H9 (cell line): ENCODE measurements around the gene HSD17B3. TPM values are rescaled to one million over a fixed set of nuclear protein-coding genes. Genes with fewer than 3 reads are reported as not detected.

ENCODE experiments used
- DNase-seq: peaks from one replicate; pipeline ENCODE4 v3.0.0-alpha.2; 2017
- H2AFZ ChIP-seq: one replicate; pipeline ENCODE4 v1.6.1; 2013; ENCODE audit warnings: mild to moderate bottlenecking, low read length, control low read depth, moderate library complexity
- H2AK5ac ChIP-seq: 2 replicates; pipeline ENCODE4 v1.6.1; 2013; ENCODE audit warnings: low read length, control low read depth, mixed read lengths; ENCODE audit not compliant: insufficient read length
- H2BK120ac ChIP-seq: one replicate; pipeline ENCODE4 v1.6.1; 2013; ENCODE audit warnings: low read depth, mild to moderate bottlenecking, low read length, control low read depth, inconsistent platforms; ENCODE audit not compliant: poor library complexity, severe bottlenecking
- H2BK12ac ChIP-seq: 2 replicates; pipeline ENCODE4 v1.6.1; 2013; ENCODE audit warnings: low read length, control low read depth, mixed read lengths, low read depth; ENCODE audit not compliant: insufficient read length
- H2BK15ac ChIP-seq: 2 replicates; pipeline ENCODE4 v1.6.1; 2013; ENCODE audit warnings: low read depth, low read length, control low read depth
- H2BK20ac ChIP-seq: one replicate; pipeline ENCODE4 v1.6.1; 2013; ENCODE audit warnings: low read depth, mild to moderate bottlenecking, low read length, control low read depth, inconsistent platforms; ENCODE audit not compliant: poor library complexity, severe bottlenecking
- H2BK5ac ChIP-seq: 2 replicates; pipeline ENCODE4 v1.6.1; 2013; ENCODE audit warnings: low read length, control low read depth, mixed read lengths; ENCODE audit not compliant: insufficient read length
- H3K14ac ChIP-seq: 2 replicates; pipeline ENCODE4 v1.6.1; 2013; ENCODE audit warnings: low read length, control low read depth; ENCODE audit not compliant: insufficient read depth
- H3K18ac ChIP-seq: 2 replicates; pipeline ENCODE4 v1.6.1; 2013; ENCODE audit warnings: low read depth, mild to moderate bottlenecking, mixed read lengths, low read length, control low read depth; ENCODE audit not compliant: insufficient read length
- H3K23ac ChIP-seq: 2 replicates; pipeline ENCODE4 v1.6.1; 2013; ENCODE audit warnings: low read length, control low read depth, mixed read lengths, low read depth; ENCODE audit not compliant: insufficient read length
- H3K23me2 ChIP-seq: 2 replicates; pipeline ENCODE4 v1.6.1; 2013; ENCODE audit warnings: low read depth, mild to moderate bottlenecking, mixed read lengths, low read length, control low read depth; ENCODE audit not compliant: insufficient read length, poor library complexity, severe bottlenecking
- H3K27ac ChIP-seq: 2 replicates; pipeline ENCODE4 v1.5.1; 2013; ENCODE audit warnings: low read length, control low read depth, mixed read lengths, low read depth; ENCODE audit not compliant: insufficient read length
- H3K27me3 ChIP-seq: 2 replicates; pipeline ENCODE4 v1.6.1; 2013; ENCODE audit warnings: low read length, control low read depth, inconsistent platforms; ENCODE audit not compliant: insufficient read depth
- H3K4ac ChIP-seq: 2 replicates; pipeline ENCODE4 v1.6.1; 2013; ENCODE audit warnings: low read depth, mild to moderate bottlenecking, control low read depth, inconsistent platforms, low read length, moderate library complexity
- H3K4me1 ChIP-seq: 2 replicates; pipeline ENCODE4 v1.6.1; 2013; ENCODE audit warnings: low read length, control low read depth, inconsistent platforms; ENCODE audit not compliant: insufficient read depth
- H3K4me2 ChIP-seq: 2 replicates; pipeline ENCODE4 v1.6.1; 2013; ENCODE audit warnings: low read length, control low read depth, mixed read lengths; ENCODE audit not compliant: insufficient read length, insufficient read depth
- H3K56ac ChIP-seq: 2 replicates; pipeline ENCODE4 v1.6.1; 2013; ENCODE audit warnings: low read depth, mild to moderate bottlenecking, mixed read lengths, low read length, control low read depth; ENCODE audit not compliant: insufficient read length
- H3K79me1 ChIP-seq: 2 replicates; pipeline ENCODE4 v1.6.1; 2013; ENCODE audit warnings: low read depth, mild to moderate bottlenecking, moderate library complexity, low read length, control low read depth, inconsistent platforms; ENCODE audit not compliant: insufficient read depth, poor library complexity, severe bottlenecking
- H3K79me2 ChIP-seq: 2 replicates; pipeline ENCODE4 v1.6.1; 2013; ENCODE audit warnings: low read length, control low read depth, inconsistent platforms; ENCODE audit not compliant: insufficient read depth
- H3K9ac ChIP-seq: 2 replicates; pipeline ENCODE4 v1.6.1; 2013; ENCODE audit warnings: low read length, control low read depth, mixed read lengths; ENCODE audit not compliant: insufficient read length; ENCODE audit errors: extremely low read depth
- H3K9me3 ChIP-seq: one replicate; pipeline ENCODE4 v1.6.1; 2013; ENCODE audit warnings: low read depth, low read length, inconsistent platforms; ENCODE audit not compliant: control insufficient read depth
- H3T11ph ChIP-seq: one replicate; pipeline ENCODE4 v1.6.1; 2013; ENCODE audit warnings: mild to moderate bottlenecking, low read length, control low read depth, inconsistent platforms
- H4K20me1 ChIP-seq: one replicate; pipeline ENCODE4 v1.6.1; 2013; ENCODE audit not compliant: control insufficient read depth, insufficient read length, insufficient read depth
- H4K5ac ChIP-seq: 2 replicates; pipeline ENCODE4 v1.6.1; 2013; ENCODE audit warnings: low read depth, mild to moderate bottlenecking, mixed read lengths, low read length, control low read depth; ENCODE audit not compliant: insufficient read length
- H4K8ac ChIP-seq: replicated peaks from 2 replicates; pipeline ENCODE4 v1.6.1; 2013; ENCODE audit warnings: low read length, control low read depth, mixed read lengths, low read depth; ENCODE audit not compliant: insufficient read length
- H4K91ac ChIP-seq: 2 replicates; pipeline ENCODE4 v1.6.1; 2013; ENCODE audit warnings: low read depth, mild to moderate bottlenecking, moderate library complexity, mixed read lengths, low read length, control low read depth; ENCODE audit not compliant: insufficient read length
- H3K27ac Mint-ChIP-seq, 3 experiments: 2 replicates in 2 of 3; 3 replicates in 1 of 3; pipeline ENCODE4 v1.8.0; 2020 to 2021; ENCODE audit warnings: mixed read lengths in 3 of 3, mild to moderate bottlenecking in 1 of 3, moderate library complexity in 1 of 3
- H3K27me3 Mint-ChIP-seq: 2 replicates; pipeline ENCODE4 v1.8.0; 2021; ENCODE audit warnings: low read depth, mild to moderate bottlenecking, moderate library complexity, mixed read lengths
- H3K36me3 Mint-ChIP-seq, 3 experiments: 2 replicates in 2 of 3; 3 replicates in 1 of 3; pipeline ENCODE4 v1.8.0; 2020 to 2021; ENCODE audit warnings: low read depth in 3 of 3, mixed read lengths in 3 of 3; ENCODE audit not compliant: insufficient read depth in 1 of 3
- H3K4me1 Mint-ChIP-seq, 2 experiments: 2 replicates each; pipeline ENCODE4 v1.8.0; 2020; ENCODE audit warnings: mixed read lengths in 2 of 2
- H3K4me3 Mint-ChIP-seq, 2 experiments: 2 replicates in 1 of 2; 3 replicates in 1 of 2; pipeline ENCODE4 v1.8.0; 2020 to 2021; ENCODE audit warnings: mild to moderate bottlenecking in 2 of 2, mixed read lengths in 2 of 2, moderate library complexity in 1 of 2
- H3K9me3 Mint-ChIP-seq, 2 experiments: 2 replicates in 1 of 2; 3 replicates in 1 of 2; pipeline ENCODE4 v1.8.0; 2020; ENCODE audit warnings: mild to moderate bottlenecking in 2 of 2, mixed read lengths in 2 of 2, moderate library complexity in 1 of 2
- WGBS: extraction: QIAGEN DNeasy Blood & Tissue Kit; methylation state at CpG from one replicate; pipeline ENCODE4 v1.1.7; 2013; ENCODE audit warnings: missing lambda C conversion rate, low lambda C conversion rate, mixed read lengths; ENCODE audit not compliant: insufficient read length; ENCODE audit errors: extremely low coverage; 5-methylcytosine and 5-hydroxymethylcytosine counted together
- total RNA-seq: library from RNA; stranded (reverse); gene quantifications from 2 replicates; pipeline ENCODE4 v1.2.1, GENCODE V29; 2021
- TF ChIP-seq, protein P1 (sequence below): fragments of 200-600 bp; sonication (generic); conservative IDR thresholded peaks from 3 replicates; pipeline ENCODE4 v1.8.0; 2021; ENCODE audit warnings: antibody characterized with exemption, mild to moderate bottlenecking

Gene HSD17B3
- total RNA-seq, 1 experiment from 2014 or later, result not detected

DNA sequence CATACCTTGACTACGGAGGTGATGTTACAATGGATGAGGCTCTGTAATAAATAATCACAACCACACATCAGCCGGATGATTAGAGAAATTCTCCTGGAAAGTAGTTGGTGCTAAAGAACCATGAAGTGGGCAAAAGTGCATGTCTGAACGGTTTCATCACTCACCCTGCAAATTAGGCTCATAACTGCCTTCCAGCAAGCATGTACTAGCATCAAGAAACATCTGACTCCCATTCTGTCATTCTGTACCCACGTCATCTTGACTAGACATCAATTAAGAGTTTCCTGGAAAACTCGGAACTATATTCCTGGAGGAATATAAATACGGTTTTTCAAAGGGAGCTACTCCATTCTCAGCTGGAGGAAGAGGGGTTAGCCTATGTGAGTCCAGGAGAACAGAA is 52.2 kb downstream of the HSD17B3 start:
- H3K27ac Mint-ChIP-seq, result no peak overlapping the region
- TF ChIP-seq, protein P1, sequence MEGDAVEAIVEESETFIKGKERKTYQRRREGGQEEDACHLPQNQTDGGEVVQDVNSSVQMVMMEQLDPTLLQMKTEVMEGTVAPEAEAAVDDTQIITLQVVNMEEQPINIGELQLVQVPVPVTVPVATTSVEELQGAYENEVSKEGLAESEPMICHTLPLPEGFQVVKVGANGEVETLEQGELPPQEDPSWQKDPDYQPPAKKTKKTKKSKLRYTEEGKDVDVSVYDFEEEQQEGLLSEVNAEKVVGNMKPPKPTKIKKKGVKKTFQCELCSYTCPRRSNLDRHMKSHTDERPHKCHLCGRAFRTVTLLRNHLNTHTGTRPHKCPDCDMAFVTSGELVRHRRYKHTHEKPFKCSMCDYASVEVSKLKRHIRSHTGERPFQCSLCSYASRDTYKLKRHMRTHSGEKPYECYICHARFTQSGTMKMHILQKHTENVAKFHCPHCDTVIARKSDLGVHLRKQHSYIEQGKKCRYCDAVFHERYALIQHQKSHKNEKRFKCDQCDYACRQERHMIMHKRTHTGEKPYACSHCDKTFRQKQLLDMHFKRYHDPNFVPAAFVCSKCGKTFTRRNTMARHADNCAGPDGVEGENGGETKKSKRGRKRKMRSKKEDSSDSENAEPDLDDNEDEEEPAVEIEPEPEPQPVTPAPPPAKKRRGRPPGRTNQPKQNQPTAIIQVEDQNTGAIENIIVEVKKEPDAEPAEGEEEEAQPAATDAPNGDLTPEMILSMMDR, result no peak
- H3K9me3 Mint-ChIP-seq, result no peaks in the 10 kb centered on the region
- H3K27me3 Mint-ChIP-seq, result peaks cover 1% of the 10 kb centered on the region
- Histone ChIP-seq H4K20me1 (no peaks in the 10 kb centered on the region), H4K5ac (no peak overlapping the region), H3K27me3 (no peaks in the 10 kb centered on the region; the same call in 1 of the 2 replicates), H3K4ac (no peak overlapping the region), H2AK5ac (no peak overlapping the region), H3T11ph (no peak overlapping the region), H3K79me2 (no peaks in the 10 kb centered on the region), H3K23ac (no peak overlapping the region), H3K4me2 (no peak overlapping the region), H3K18ac (no peak overlapping the region), H3K79me1 (no peaks in the 10 kb centered on the region), H2BK15ac (no peak overlapping the region), H4K91ac (no peak overlapping the region), H2BK20ac (no peak overlapping the region), H3K56ac (no peak overlapping the region), H4K8ac (no peak overlapping the region), H3K9ac (no peak overlapping the region), H3K9me3 (no peaks in the 10 kb centered on the region), H2BK120ac (no peak overlapping the region), H3K14ac (no peak overlapping the region), H3K27ac (no peak overlapping the region), H2BK5ac (no peak overlapping the region), H2AFZ (no peak overlapping the region), H3K4me1 (peaks cover 7% of the 10 kb centered on the region), H2BK12ac (no peak overlapping the region), H3K23me2 (no peaks in the 10 kb centered on the region)
- WGBS, result no CpG with 5 or more reads among the region's 6 CpGs
- no peak for DNase-seq
- peaks cover 11% of the 10 kb centered on the region in 2 experiments for H3K4me1 Mint-ChIP-seq
- H3K4me3 Mint-ChIP-seq, result no peak overlapping the region
- H3K36me3 Mint-ChIP-seq, result no peaks in the 10 kb centered on the region
